GM13976 (cell line): ENCODE measurements around the gene CPA4.

Experiments used
- DNase-seq: peaks from one replicate; pipeline ENCODE4 v3.0.0; 2012; ENCODE audit warnings: low spot score
- CTCF ChIP-seq: IDR thresholded peaks from 2 replicates; pipeline ENCODE4 v1.5.1; 2012; ENCODE audit warnings: borderline replicate concordance, mild to moderate bottlenecking; ENCODE audit not compliant: insufficient read depth; ENCODE audit errors: extremely low read depth, missing control alignments, control extremely low read depth
- in situ Hi-C: fragments of 300-500 bp; cut with MboI; formaldehyde crosslinking; loops from one replicate; pipeline ENCODE4 v1.12.0; 2022; ENCODE audit warnings: low sequenced_read_pairs, mixed read lengths, inconsistent platforms; ENCODE audit not compliant: unreplicated experiment

Gene CPA4

GRCh38 chr7:130367836-130368746 is 75.1 kb downstream of the CPA4 start:
- no peak for DNase-seq
- in situ Hi-C loops: no loop called here
- TF ChIP-seq CTCF: no peak

- in situ Hi-C loops: no loop called here
- no peak for DNase-seq
- no peak for TF ChIP-seq CTCF
These were observed 76.2 kb downstream of the CPA4 start for GRCh38 chr7:130369110-130369711.

GRCh38 chr7:130369831-130370550 is 77.0 kb downstream of the CPA4 start:
- DNase-seq: no peak
- in situ Hi-C loops: no loop called here
- TF ChIP-seq CTCF: no peak

- no peak for TF ChIP-seq CTCF
- DNase-seq: no peak
- in situ Hi-C loops: no loop called here
These were observed 78.1 kb downstream of the CPA4 start for GRCh38 chr7:130371046-130371445.

GRCh38 chr7:130372402-130373165 is 79.6 kb downstream of the CPA4 start:
- no peak for TF ChIP-seq CTCF
- no peak for DNase-seq
- in situ Hi-C loops: no loop called here
